GM19035 (cell line): ENCODE data around the gene PTH2.
"Not testable (repeated sequence)": the region's sequence is repeated elsewhere in the genome, so short reads cannot be mapped to it uniquely, and the experiment has no call there.

Source experiments
- ATAC-seq: cut with Tn5 transposase; IDR thresholded peaks from one replicate; pipeline ENCODE4 v1.9.1; 2021; ENCODE audit not compliant: unreplicated experiment

The PTH2 gene

GRCh38 chr19:49423071-49423984 is at the start of gene PTH2:
Gene PTH2, minus strand, starts transcription at chr19:49423441. Its CDS starts 102 bp downstream, at chr19:49423339.
- ATAC-seq, result no peak

DNA sequence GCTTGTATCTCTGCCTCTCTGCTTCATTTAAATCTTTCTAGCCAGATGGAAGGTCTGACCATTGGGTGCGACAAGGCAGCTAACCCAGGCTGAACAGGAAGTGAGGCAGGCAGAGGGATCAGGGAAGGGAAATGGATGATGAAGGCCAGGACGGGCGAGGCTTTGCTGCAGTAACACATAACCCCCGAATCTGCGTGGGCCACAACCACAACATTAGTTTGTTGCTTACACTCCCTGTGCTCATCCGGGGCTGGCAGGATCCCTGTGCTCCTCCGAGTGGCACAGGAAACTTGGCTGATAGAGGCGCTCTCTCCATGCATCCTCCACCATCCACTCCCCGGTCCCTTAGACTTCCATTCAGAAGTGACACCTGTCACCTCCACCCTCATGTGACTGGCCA is 49.7 kb upstream of the PTH2 start:
- no peak for ATAC-seq

- ATAC-seq, result no peak
Observed at GRCh38 chr19:49470615-49470978, 47.4 kb upstream of the PTH2 start.

DNA sequence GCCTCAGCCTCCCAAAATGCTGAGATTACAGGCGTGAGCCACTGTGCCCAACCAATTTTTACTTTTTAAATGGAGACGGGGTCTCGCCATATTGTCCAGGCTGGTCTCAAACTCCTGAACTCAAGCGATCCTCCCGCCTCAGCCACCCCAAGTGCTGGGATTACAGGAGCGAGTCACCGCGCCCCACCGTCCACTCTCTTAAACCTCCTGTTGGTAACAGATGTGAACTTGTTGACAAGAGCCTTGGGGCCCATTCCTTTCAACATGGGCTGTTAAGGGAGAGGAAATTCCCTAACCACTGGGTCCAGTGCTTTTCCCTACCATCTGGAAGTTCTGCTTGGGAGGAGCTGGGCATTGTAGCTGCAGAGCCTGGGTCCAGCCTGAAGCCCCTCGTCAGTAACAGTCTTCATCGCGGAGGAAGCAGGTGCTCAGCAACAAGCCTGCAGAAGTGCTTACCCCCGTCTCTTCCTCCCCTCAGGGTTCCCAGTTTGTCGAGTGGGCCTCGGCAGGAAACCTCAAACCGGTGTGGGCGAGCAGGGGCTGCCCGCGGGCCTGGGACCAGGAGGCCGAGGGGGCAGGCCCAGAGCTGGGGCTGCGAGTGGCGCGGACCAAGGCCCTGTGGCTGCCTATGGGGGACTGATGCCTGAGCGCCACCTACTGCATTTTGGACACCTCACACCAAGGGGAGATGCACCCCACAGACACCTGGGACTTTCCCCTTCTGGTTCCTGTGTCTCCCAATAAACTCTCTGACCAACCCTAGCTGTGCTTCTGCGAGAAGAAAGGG is 46.8 kb upstream of the PTH2 start:
- peak; percentile 53 for ATAC-seq

DNA sequence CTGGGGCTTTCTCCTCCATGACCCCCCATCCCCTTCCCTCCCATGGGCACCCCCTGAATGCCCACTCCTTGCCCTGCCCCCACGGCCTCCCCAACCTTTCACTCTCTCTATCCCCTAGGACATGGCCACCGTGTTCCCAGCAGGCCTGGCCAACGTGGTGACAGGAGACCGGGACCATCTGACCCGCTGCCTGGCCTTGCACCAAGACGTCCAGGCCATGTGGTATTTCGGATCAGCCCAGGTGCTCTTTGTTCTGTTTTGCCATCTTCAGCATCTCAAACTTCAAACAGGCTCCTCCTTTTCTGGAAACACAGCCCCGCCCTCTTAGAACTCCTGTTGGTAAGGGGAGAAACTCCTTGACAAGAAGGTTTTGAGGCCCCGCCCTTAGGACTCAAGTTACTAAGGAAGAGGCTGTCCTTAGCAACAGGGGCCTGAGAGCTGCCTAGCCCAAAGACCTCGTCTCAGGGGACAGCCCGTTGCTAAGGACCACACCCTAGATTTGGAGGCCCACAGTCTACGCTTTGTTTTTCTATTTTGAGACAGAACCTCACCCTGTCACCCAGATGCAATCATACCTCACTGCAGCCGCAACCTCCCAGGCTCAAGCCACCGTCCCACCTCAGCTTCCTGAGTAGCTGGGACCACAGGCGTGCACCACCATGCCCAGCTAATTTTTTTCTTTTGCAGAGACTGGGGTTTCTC is 45.7 kb upstream of the PTH2 start:
- ATAC-seq, result peak; percentile 63

- no peak for ATAC-seq
Observed at GRCh38 chr19:49468199-49468598, 45.0 kb upstream of the PTH2 start.

DNA sequence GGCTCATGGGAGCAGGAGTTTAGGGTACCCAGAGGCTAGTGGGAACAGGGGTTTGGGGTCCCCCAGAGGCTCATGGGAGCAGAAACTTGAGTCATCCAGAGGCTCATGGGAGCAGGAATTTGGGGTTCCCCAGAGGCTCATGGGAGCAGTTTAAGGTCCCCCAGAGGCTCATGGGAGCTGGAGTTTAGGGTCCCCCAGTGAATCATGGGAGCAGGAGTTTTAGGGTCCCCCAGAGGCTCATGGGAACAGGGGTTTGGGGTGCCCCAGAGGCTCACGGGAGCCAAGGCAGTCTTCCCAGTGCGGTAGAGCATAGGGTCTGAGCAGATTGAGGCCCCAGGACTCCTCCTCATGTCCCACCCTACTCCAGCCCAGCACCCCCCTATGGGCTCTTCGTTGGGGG is 42.1 kb upstream of the PTH2 start:
- ATAC-seq, result no peak

DNA sequence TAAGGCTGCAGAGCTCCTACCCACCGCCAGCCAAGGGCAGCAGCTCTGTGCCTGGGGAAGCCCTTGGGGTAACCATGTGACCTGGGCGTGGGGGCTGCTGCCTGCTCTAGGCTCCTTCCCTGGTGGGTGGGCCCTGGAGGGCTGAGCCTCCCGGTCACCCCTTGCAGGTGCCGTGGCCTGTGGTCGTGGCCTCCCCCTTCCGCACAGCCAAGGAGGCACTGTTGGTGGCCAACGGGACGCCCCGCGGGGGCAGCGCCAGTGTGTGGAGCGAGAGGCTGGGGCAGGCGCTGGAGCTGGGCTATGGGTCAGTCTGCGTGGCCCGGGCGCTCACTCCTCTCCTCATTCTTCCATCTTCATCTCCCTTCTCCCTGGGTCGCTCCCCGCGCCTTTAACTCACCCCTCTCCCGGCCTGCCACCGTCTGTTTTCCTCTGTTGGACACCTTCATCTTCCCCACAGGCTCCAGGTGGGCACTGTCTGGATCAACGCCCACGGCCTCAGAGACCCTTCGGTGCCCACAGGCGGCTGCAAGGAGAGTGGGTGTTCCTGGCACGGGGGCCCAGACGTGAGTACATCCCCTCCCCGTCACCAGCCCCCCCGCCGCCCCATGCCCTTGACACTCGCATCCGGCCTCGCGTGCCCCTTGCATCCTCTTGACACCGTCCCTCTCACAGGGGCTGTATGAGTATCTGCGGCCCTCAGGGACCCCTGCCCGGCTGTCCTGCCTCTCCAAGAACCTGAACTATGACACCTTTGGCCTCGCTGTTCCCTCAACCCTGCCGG is 40.9 kb upstream of the PTH2 start:
- ATAC-seq, result no peak

DNA sequence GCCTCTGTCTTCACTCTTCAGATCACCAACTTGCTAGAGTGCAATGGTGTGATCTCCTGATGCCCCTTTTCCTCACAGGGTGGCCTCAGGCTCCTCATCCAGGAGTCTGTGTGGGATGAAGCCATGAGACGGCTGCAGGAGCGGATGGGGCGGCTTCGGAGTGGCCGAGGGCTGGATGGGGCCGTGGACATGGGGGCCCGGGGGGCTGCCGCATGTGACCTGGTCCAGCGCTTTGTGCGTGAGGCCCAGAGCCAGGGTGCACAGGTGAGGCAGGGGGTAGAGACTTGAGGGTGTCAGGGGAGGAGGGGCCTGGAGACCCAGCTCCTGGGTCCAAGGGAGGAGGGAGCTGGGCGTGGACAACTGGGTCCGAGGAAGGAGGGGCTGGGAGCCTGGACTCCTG is 39.3 kb upstream of the PTH2 start:
- ATAC-seq, result no peak

- no peak for ATAC-seq
Observed at GRCh38 chr19:49461656-49462055, 38.4 kb upstream of the PTH2 start.

GRCh38 chr19:49461130-49461529 is 37.9 kb upstream of the PTH2 start:
- ATAC-seq, result not testable (repeated sequence)

GRCh38 chr19:49459388-49459787 is 36.1 kb upstream of the PTH2 start:
- no peak for ATAC-seq

DNA sequence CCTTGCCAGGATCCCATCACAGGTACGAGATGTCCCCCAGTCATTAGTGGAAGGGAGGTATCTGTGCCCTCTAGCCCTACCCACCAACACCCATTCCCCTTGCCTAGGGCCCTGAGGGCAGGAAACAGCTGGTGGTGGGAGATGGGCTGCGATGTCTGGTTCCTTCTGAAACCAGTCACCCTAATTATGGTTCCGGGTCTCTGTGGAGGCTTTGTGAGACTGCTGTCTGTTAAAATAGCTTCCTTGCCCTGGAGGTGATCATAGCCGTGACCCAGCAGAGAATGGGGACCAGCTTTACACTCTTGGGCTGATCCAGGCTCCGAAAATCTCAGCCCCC is 35.3 kb upstream of the PTH2 start:
- ATAC-seq, result no peak

- no peak for ATAC-seq
Observed at GRCh38 chr19:49456326-49456725, 33.1 kb upstream of the PTH2 start.

GRCh38 chr19:49455773-49456172 is 32.5 kb upstream of the PTH2 start:
- ATAC-seq, result no peak

DNA sequence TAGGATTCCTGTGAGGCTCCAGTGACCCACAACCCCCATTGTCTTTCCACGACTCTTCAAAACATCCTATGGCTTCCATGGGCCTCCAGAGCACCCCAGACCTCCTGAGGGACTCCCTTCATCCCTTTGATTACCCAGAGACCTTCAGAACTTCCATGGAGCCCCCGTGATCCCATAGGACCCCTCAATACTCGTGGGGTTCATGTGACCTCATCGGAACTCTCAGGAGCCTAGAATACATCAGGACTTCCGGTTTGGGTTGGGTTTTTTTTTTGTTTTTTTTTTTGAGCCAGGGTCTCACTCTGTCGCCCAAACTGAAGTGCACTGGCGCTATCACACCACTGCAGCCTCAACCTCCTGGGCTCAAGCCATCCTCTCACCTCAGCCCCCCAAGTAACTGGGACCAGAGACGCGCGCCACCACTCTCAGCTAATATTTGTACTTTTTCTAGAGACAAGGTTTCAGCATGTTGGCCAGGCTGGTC is 30.6 kb upstream of the PTH2 start:
- ATAC-seq, result peak; percentile 2

- peak; percentile 85 for ATAC-seq
Observed at GRCh38 chr19:49453013-49453756, 29.9 kb upstream of the PTH2 start, which contains the start of gene ALDH16A1. Gene ALDH16A1, plus strand, starts transcription at chr19:49453225. Its CDS starts 107 bp downstream, at chr19:49453332.

- ATAC-seq, result peak; percentile 57
Observed at GRCh38 chr19:49451430-49452181, 28.4 kb upstream of the PTH2 start, which contains the start of gene PIH1D1. Gene PIH1D1, minus strand, starts transcription at chr19:49451814. Its CDS starts 240 bp downstream, at chr19:49451574.

DNA sequence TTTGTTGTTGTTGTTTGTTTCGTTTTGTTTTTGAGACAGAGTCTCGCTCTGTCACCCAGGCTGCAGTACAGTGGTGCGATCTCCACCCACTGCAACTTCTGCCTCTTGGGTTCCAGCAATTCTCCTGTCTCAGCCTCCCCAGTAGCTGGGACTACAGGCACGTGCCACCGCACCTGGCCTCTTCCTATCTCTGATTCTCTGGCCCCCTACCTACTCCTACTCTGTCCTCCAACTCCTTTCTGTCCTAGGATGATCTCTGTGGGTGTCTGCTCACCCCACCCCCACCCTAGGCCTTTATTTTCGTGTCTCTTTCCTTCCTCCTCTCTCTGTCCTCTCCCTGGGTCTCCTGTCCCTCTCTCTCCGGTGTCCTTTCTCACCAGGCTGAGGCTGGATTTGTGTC is 27.2 kb upstream of the PTH2 start:
- ATAC-seq, result no peak
